ENCODE measurements around the gene CD99.
A peak's percentile ranks its signal among the peaks of the same experiment; 100 is the strongest.

CD99 gene

DNA sequence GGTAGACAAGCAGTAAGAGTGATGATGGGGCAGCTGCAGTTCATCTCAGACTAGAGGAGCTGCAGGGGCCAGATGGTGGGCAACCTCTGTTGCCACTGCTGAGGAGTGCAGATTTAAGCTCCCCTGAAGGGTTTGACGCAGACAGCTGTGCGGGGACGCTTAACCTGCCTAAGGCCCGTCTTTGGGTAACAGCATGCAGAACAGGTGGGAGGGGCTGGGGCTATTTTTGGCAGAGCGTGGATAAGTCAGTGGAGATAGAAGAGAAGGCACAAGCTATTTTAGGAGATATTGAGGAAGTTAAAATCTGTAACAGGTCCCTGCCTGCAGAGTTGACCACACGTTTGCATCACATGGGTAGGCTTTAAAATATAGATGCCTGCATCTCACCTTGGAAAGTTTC is 10.5 kb downstream of the CD99 start:
- intact Hi-C loops (cut with DNase I; ENCODE audit: low total_unique reads): no loop called here
- no peak for DNase-seq
- TF ChIP-seq CTCF (IDR thresholded peaks at IDR 0.05): no peak
- H3K4me1 ChIP-seq: peaks cover 0 to 92% (median 46%) of the 10 kb centered on the region in 4 donors
- no peak overlapping the region for H3K4me3 ChIP-seq
- H3K36me3 ChIP-seq: peaks cover 0 to 9% (median 0%) of the 10 kb centered on the region in 3 donors
- no peaks in the 10 kb centered on the region for H3K9me3 ChIP-seq
- no peaks in the 10 kb centered on the region for H3K27me3 ChIP-seq
- H3K27ac ChIP-seq: no peak overlapping the region

DNA sequence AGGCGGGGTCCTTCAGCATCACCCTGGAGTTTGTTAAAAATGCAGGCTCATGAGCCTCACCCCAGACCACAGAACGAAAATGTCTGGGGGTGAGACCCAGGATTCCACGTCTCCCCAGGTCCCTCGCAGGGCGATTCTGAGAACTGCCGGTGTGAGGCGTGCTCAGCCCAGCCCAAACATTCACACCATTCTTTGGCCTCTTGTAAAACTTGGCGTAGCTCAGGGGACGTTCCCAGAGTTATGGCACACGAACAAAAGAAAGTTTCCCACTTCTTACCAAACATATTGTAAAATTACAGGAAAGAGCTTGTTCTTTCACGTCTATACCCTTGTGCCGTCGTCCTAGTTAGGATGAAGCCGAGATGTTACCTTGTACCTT is 12.9 kb downstream of the CD99 start:
- no peak for TF ChIP-seq CTCF (IDR thresholded peaks at IDR 0.05)

DNA sequence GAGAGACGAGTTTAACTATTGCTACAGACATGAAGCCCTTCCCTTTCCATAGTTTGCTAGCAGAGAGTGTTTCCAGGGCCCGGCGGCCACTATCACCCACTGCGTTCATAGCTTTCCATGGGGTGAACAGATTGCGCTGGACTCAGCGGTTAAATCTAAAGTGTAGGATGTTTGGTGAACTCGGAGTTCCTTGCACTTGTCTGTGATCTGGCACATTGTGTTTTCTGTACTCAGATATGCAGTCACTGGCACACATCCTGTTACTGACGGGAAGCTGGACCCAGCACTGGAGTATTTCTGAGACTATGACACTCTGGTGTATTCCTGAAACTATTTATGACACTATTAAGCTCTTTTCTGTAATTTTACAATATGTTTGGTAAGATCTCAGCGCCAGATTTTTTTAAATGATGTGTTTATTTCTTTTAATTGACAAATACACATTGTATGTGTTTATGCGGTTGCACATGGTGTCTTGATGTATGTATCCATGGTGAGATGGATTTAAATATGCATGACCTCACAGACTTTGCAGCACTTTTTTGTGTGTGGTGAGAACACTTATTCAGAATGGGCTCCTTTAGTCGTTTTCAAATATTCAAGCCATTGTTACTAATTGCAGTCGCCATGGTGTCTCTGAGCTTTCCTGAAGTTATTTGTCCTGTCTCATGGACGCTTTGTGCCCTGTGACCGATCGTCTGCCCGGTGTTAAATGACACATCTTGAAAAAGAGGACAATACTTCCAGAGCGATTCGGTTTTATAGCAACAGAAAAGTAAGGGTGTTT is 14.1 kb downstream of the CD99 start:
- Histone ChIP-seq H3K27ac (peak overlapping the region in 1 of 2 donors; percentile 53), H3K4me1 (peaks cover 0 to 95% (median 57%) of the 10 kb centered on the region in 4 donors), H3K36me3 (peaks cover 0 to 8% (median 0%) of the 10 kb centered on the region in 3 donors), H3K9me3 (no peaks in the 10 kb centered on the region), H3K4me3 (no peak overlapping the region), H3K27me3 (no peaks in the 10 kb centered on the region)
- TF ChIP-seq CTCF (IDR thresholded peaks at IDR 0.05): no peak
- peak in 1 of 2 donors; percentile 59 for DNase-seq
- intact Hi-C loops (cut with DNase I; ENCODE audit: low total_unique reads): no loop called here

More for the DNA sequence above, 12.9 kb downstream of the CD99 start:
- H3K4me3 ChIP-seq: no peak overlapping the region
- H3K9me3 ChIP-seq: no peaks in the 10 kb centered on the region
- peak in 1 of 2 donors; percentile 62 for DNase-seq
- intact Hi-C loops (cut with DNase I; ENCODE audit: low total_unique reads): no loop called here
- peak overlapping the region in 1 of 2 donors; percentile 23 for H3K27ac ChIP-seq
- H3K27me3 ChIP-seq: no peaks in the 10 kb centered on the region
- peaks cover 0 to 9% (median 0%) of the 10 kb centered on the region in 3 donors for H3K36me3 ChIP-seq
- peaks cover 0 to 92% (median 47%) of the 10 kb centered on the region in 4 donors for H3K4me1 ChIP-seq

DNA sequence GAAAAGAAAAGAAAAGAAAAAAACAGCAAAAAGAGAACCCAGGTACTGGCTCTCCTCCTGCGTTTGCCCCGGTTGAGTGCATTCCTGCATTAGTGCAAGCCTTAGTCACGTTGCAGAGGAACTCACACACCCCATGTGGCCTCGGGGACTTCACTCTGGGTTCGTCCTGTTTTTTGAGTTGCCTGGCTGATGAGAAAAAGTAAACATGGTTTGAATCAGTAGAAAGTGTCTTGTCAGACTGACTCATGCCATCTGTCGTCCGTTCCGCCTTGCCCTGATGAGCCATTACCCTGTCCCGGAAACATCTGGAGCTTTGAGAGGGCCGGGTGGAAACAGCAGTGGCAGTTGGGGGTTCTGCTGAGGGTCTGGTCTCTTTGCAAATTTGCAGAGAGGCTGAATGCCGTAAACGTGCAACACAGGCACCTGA is 16.3 kb downstream of the CD99 start:
- intact Hi-C loops (cut with DNase I; ENCODE audit: low total_unique reads): no loop called here
- peak; percentile 80 to 81 for DNase-seq
- TF ChIP-seq CTCF (IDR thresholded peaks at IDR 0.05): no peak
- H3K4me3 ChIP-seq: no peak overlapping the region
- peaks cover 3 to 9% (median 4%) of the 10 kb centered on the region in 3 donors for H3K36me3 ChIP-seq
- H3K4me1 ChIP-seq: peaks cover 0 to 91% (median 53%) of the 10 kb centered on the region in 4 donors
- H3K9me3 ChIP-seq: no peaks in the 10 kb centered on the region
- no peaks in the 10 kb centered on the region for H3K27me3 ChIP-seq
- peak overlapping the region in 1 of 2 donors; percentile 28 for H3K27ac ChIP-seq

- Histone ChIP-seq H3K4me3 (no peak overlapping the region), H3K9me3 (no peaks in the 10 kb centered on the region), H3K27me3 (no peaks in the 10 kb centered on the region), H3K27ac (no peak overlapping the region), H3K36me3 (peaks cover 4 to 16% (median 9%) of the 10 kb centered on the region in 3 donors), H3K4me1 (peaks cover 0 to 84% (median 49%) of the 10 kb centered on the region in 4 donors)
- intact Hi-C loops (cut with DNase I; ENCODE audit: low total_unique reads): no loop called here
- no peak for TF ChIP-seq CTCF (IDR thresholded peaks at IDR 0.05)
- no peak for DNase-seq
Observed at GRCh38 chrX:2708021-2708420, 16.9 kb downstream of the CD99 start.
